IMR-90 (cell line): ENCODE measurements around the gene LRRC47. TPM values are rescaled to one million over a fixed set of nuclear protein-coding genes. Genes with fewer than 3 reads are reported as not detected.

Source experiments
- ATAC-seq: fragments of 200-7000 bp; cut with Tn5 transposase; 2 replicates; pipeline ENCODE4 v1.9.1; 2020; ENCODE audit warnings: low read depth, mild to moderate bottlenecking, moderate library complexity
- BruUV-seq: library from RNA; stranded (reverse); fragments of 400-500 nt; replicated peaks from 2 replicates; lab custom pipeline; 2021; lab: Mats Ljungman, UMichigan
- CTCF ChIA-PET: fragments of 300-600 bp; formaldehyde crosslinking; extraction: SDS; loops from one replicate; lab custom pipeline; 2021; ENCODE audit warnings: antibody characterized with exemption; lab: Yijun Ruan, JAX
- POLR2A ChIA-PET: fragments of 300-600 bp; sonication (Branson Sonifier 250); formaldehyde crosslinking; loops from one replicate; lab custom pipeline; 2022; ENCODE audit warnings: antibody characterized with exemption; ENCODE audit not compliant: unreplicated experiment; lab: Charles Lee
- DNase-seq: peaks from one replicate; pipeline ENCODE4 v3.0.0; 2013
- H2AFZ ChIP-seq: replicated peaks from 2 replicates; pipeline ENCODE3; 2013; ENCODE audit warnings: low read length, mild to moderate bottlenecking; ENCODE audit not compliant: poor library complexity
- H2AK5ac ChIP-seq: 2 replicates; pipeline ENCODE4 v1.6.1; 2013; ENCODE audit warnings: low read depth, low read length, inconsistent platforms
- H2AK9ac ChIP-seq: replicated peaks from 2 replicates; pipeline ENCODE3; 2013; ENCODE audit warnings: mild to moderate bottlenecking, low read depth, low read length, moderate library complexity; ENCODE audit not compliant: poor library complexity
- H2BK120ac ChIP-seq: 2 replicates; pipeline ENCODE4 v1.6.1; 2013; ENCODE audit warnings: low read depth, low read length, inconsistent platforms
- H2BK15ac ChIP-seq: 3 replicates; pipeline ENCODE4 v1.6.1; 2013; ENCODE audit warnings: low read depth, low read length, inconsistent platforms
- H2BK20ac ChIP-seq: 2 replicates; pipeline ENCODE4 v1.6.1; 2013; ENCODE audit warnings: low read depth, mild to moderate bottlenecking, inconsistent platforms, low read length, moderate library complexity
- H2BK5ac ChIP-seq: 2 replicates; pipeline ENCODE4 v1.6.1; 2013; ENCODE audit warnings: mild to moderate bottlenecking, low read depth, low read length, inconsistent platforms; ENCODE audit not compliant: poor library complexity, severe bottlenecking
- H3K14ac ChIP-seq: replicated peaks from 2 replicates; pipeline ENCODE4 v1.6.1; 2013; ENCODE audit warnings: low read depth, low read length, inconsistent platforms
- H3K18ac ChIP-seq: 2 replicates; pipeline ENCODE4 v1.6.1; 2013; ENCODE audit warnings: low read depth, low read length, control low read depth
- H3K23ac ChIP-seq: 2 replicates; pipeline ENCODE4 v1.6.1; 2013; ENCODE audit warnings: low read depth, low read length, inconsistent platforms
- H3K27ac ChIP-seq: 2 replicates; pipeline ENCODE4 v1.5.1; 2013; ENCODE audit warnings: mild to moderate bottlenecking, control low read depth, low read length; ENCODE audit not compliant: insufficient read depth
- H3K27me3 ChIP-seq: 2 replicates; pipeline ENCODE4 v1.6.1; 2013; ENCODE audit warnings: low read length; ENCODE audit not compliant: control insufficient read depth, insufficient read depth
- H3K36me3 ChIP-seq: 2 replicates; pipeline ENCODE4 v1.6.1; 2013; ENCODE audit warnings: low read length, mixed read lengths; ENCODE audit not compliant: control insufficient read depth, insufficient read depth
- H3K4ac ChIP-seq: 2 replicates; pipeline ENCODE4 v1.6.1; 2013; ENCODE audit warnings: low read depth, low read length, inconsistent platforms
- H3K4me1 ChIP-seq: 2 replicates; pipeline ENCODE4 v1.6.1; 2013; ENCODE audit warnings: low read length, mixed read lengths; ENCODE audit not compliant: control insufficient read depth, insufficient read depth
- H3K4me2 ChIP-seq: 2 replicates; pipeline ENCODE4 v1.6.1; 2013; ENCODE audit warnings: low read depth, mild to moderate bottlenecking, control low read depth, low read length, moderate library complexity
- H3K4me3 ChIP-seq: 2 replicates; pipeline ENCODE4 v1.5.1; 2013; ENCODE audit warnings: low read depth, mild to moderate bottlenecking, control low read depth, low read length, moderate library complexity; ENCODE audit not compliant: insufficient read depth
- H3K56ac ChIP-seq: 2 replicates; pipeline ENCODE4 v1.6.1; 2013; ENCODE audit warnings: low read length, inconsistent platforms; ENCODE audit not compliant: insufficient read depth; ENCODE audit errors: extremely low read depth
- H3K79me1 ChIP-seq, 2 experiments: 2 replicates each; pipeline ENCODE4 v1.6.1; 2013; ENCODE audit warnings: low read length in 2 of 2, inconsistent platforms in 1 of 2, low read depth in 1 of 2
- H3K9ac ChIP-seq: 2 replicates; pipeline ENCODE4 v1.6.1; 2013; ENCODE audit warnings: low read depth, low read length, control low read depth
- H3K9me1 ChIP-seq: 2 replicates; pipeline ENCODE4 v1.6.1; 2013; ENCODE audit warnings: low read length, inconsistent platforms; ENCODE audit not compliant: insufficient read depth
- H3K9me3 ChIP-seq: 2 replicates; pipeline ENCODE4 v1.6.1; 2013; ENCODE audit warnings: low read length; ENCODE audit not compliant: control insufficient read depth, insufficient read depth
- H4K20me1 ChIP-seq: 2 replicates; pipeline ENCODE4 v1.6.1; 2013; ENCODE audit warnings: low read length, inconsistent platforms; ENCODE audit not compliant: insufficient read depth
- H4K5ac ChIP-seq: 2 replicates; pipeline ENCODE4 v1.6.1; 2013; ENCODE audit warnings: mild to moderate bottlenecking, low read depth, low read length, control low read depth
- H4K8ac ChIP-seq, 2 experiments: 2 replicates each; pipeline ENCODE4 v1.6.1; 2013; ENCODE audit warnings: low read depth in 2 of 2, low read length in 2 of 2, control low read depth in 1 of 2, inconsistent platforms in 1 of 2
- H4K91ac ChIP-seq: 2 replicates; pipeline ENCODE4 v1.6.1; 2013; ENCODE audit warnings: low read depth, low read length, inconsistent platforms; ENCODE audit not compliant: insufficient read depth
- CEBPB ChIP-seq: IDR thresholded peaks from 2 replicates; pipeline ENCODE4 v1.6.1; 2012; ENCODE audit warnings: low read depth, low read length, improper control_type of control experiment
- CHD1 ChIP-seq: IDR thresholded peaks from 2 replicates; pipeline ENCODE4 v1.6.1; 2012; ENCODE audit warnings: low read depth, low read length, improper control_type of control experiment
- FOS ChIP-seq: fragments of 150-350 bp; IDR thresholded peaks from 2 replicates; pipeline ENCODE4 v1.6.1; 2016; ENCODE audit warnings: low read depth, low read length
- MAFK ChIP-seq: IDR thresholded peaks from 2 replicates; pipeline ENCODE4 v1.6.1; 2012; ENCODE audit warnings: low read depth, low read length, improper control_type of control experiment
- MAZ ChIP-seq: IDR thresholded peaks from 2 replicates; pipeline ENCODE4 v1.6.1; 2012; ENCODE audit warnings: low read depth, mild to moderate bottlenecking, low read length, improper control_type of control experiment, moderate library complexity, borderline replicate concordance
- MXI1 ChIP-seq: IDR thresholded peaks from 2 replicates; pipeline ENCODE4 v1.6.1; 2012; ENCODE audit warnings: low read depth, mild to moderate bottlenecking, low read length, moderate library complexity, borderline replicate concordance
- POLR2A ChIP-seq: IDR thresholded peaks from 2 replicates; pipeline ENCODE4 v1.6.1; 2012; ENCODE audit warnings: mild to moderate bottlenecking, low read depth, low read length
- RAD21 ChIP-seq: IDR thresholded peaks from 2 replicates; pipeline ENCODE4 v1.6.1; 2012; ENCODE audit warnings: low read length, improper control_type of control experiment
- RCOR1 ChIP-seq: IDR thresholded peaks from 2 replicates; pipeline ENCODE4 v1.6.1; 2012; ENCODE audit warnings: mild to moderate bottlenecking, low read length, improper control_type of control experiment; ENCODE audit not compliant: insufficient replicate concordance
- RFX5 ChIP-seq: IDR thresholded peaks from 2 replicates; pipeline ENCODE4 v1.8.0; 2012; ENCODE audit warnings: low read depth, mild to moderate bottlenecking, low read length, moderate library complexity
- SMC3 ChIP-seq: fragments of 150-350 bp; IDR thresholded peaks from 2 replicates; pipeline ENCODE4 v1.6.1; 2016; ENCODE audit warnings: low read depth, mild to moderate bottlenecking, antibody characterized with exemption, low read length, moderate library complexity
- WGBS, 2 experiments: methylation state at CpG; one replicate each; pipeline versions ENCODE4 v1.1.5 to v1.1.7; 2013; ENCODE audit warnings: missing lambda C conversion rate in 2 of 2; ENCODE audit not compliant: insufficient read length in 1 of 2; ENCODE audit errors: extremely low coverage in 2 of 2; 5-methylcytosine and 5-hydroxymethylcytosine counted together
- dilution Hi-C: fragments of 300-500 bp; cut with HindIII; formaldehyde crosslinking; loops from one replicate; pipeline ENCODE4 v1.14.3; 2018; ENCODE audit warnings: low sequenced_read_pairs; ENCODE audit not compliant: unreplicated experiment
- in situ Hi-C: fragments of 300-500 bp; cut with MboI; formaldehyde crosslinking; loops from 3 replicates; pipeline ENCODE4 v1.14.3; 2019; ENCODE audit warnings: low sequenced_read_pairs, inconsistent platforms, mixed read lengths
- intact Hi-C: fragments of 100-400 bp; cut with micrococcal nuclease; formaldehyde crosslinking; loops from 2 replicates; pipeline ENCODE4 v1.10.0; 2022
- polyA plus RNA-seq, 3 experiments: library from polyadenylated mRNA; depleted of rRNA; stranded (reverse); fragments of >200 nt; gene quantifications; 2 replicates each; pipeline ENCODE4 v1.2.3, GENCODE V29; 2012; ENCODE audit warnings: low replicate concordance in 1 of 3
- total RNA-seq: library from RNA; depleted of rRNA; stranded (reverse); fragments of >200 nt; gene quantifications from 2 replicates; pipeline ENCODE4 v1.2.3, GENCODE V29; 2012
- TF ChIP-seq, protein P1 (sequence below): conservative IDR thresholded peaks from 2 replicates; pipeline ENCODE4 v1.5.1; 2012; ENCODE audit warnings: mild to moderate bottlenecking, low read depth, low read length, improper control_type of control experiment
- TF ChIP-seq, protein P2 (sequence below): fragments of 150-350 bp; IDR thresholded peaks from 2 replicates; pipeline ENCODE4 v1.6.1; 2017; ENCODE audit warnings: mild to moderate bottlenecking, antibody characterized with exemption, low read length, low read depth

The LRRC47 gene
- total and polyA plus RNA-seq, 2 of the 4 experiments (the other 2 are of a cell fraction): 15.2 to 19.7 TPM

DNA sequence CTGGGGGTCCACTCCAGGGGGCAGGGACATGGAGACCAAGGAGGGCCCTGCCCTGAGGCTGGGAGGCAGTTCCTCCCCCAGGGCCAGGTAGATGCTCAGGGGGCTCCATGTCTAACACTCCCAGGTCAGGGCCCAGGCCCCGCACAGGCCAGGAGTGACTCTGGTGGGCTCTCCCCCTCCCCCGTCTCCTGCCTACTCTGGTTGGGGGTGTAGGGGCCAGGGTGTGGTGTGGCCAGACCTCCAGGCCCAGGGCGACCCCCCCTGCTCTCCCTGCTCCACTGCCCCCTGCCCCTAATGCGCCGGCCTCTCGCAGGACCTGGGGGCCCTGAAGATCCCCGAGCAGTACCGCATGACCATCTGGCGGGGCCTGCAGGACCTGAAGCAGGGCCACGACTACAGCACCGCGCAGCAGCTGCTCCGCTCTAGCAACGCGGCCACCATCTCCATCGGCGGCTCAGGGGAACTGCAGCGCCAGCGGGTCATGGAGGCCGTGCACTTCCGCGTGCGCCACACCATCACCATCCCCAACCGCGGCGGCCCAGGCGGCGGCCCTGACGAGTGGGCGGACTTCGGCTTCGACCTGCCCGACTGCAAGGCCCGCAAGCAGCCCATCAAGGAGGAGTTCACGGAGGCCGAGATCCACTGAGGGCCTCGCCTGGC, 63.7 kb downstream of the LRRC47 start:
- no TSS peak for BruUV-seq
- Histone ChIP-seq H4K91ac (no peak overlapping the region), H3K9ac (no peak overlapping the region), H3K4me1 (no peaks in the 10 kb centered on the region), H4K20me1 (no peaks in the 10 kb centered on the region), H2BK20ac (no peak overlapping the region), H3K79me1 (no peaks in the 10 kb centered on the region), H3K56ac (no peak overlapping the region), H3K4me3 (no peak overlapping the region), H3K27ac (no peak overlapping the region), H4K8ac (no peak overlapping the region), H3K23ac (no peak overlapping the region), H2AFZ (peak overlapping the region; percentile 51), H3K14ac (no peak overlapping the region), H3K36me3 (peaks cover 11% of the 10 kb centered on the region), H2BK5ac (no peak overlapping the region), H3K9me3 (no peaks in the 10 kb centered on the region), H3K9me1 (no peaks in the 10 kb centered on the region), H2AK9ac (no peak overlapping the region), H2BK15ac (no peak overlapping the region), H3K4ac (no peak overlapping the region), H3K18ac (no peak overlapping the region), H2BK120ac (no peak overlapping the region), H4K5ac (no peak overlapping the region), H3K4me2 (no peak overlapping the region; the same call in 1 of the 2 replicates), H2AK5ac (no peak overlapping the region), H3K27me3 (no peaks in the 10 kb centered on the region; the same call in 1 of the 2 replicates)
- intact Hi-C loops: no loop called here
- no peak for DNase-seq
- POLR2A ChIA-PET: no interaction called here
- in situ Hi-C loops: no loop called here
- 21% methylated on average over 11 of the region's 37 CpGs; no CpG with 5 or more reads in 1 of the 2 experiments for WGBS, 2 experiments
- TF ChIP-seq CEBPB: no peak
- no peak for TF ChIP-seq MAZ
- no peak for TF ChIP-seq RAD21
- no peak for TF ChIP-seq MXI1
- TF ChIP-seq MAFK: no peak
- TF ChIP-seq CHD1: no peak
- TF ChIP-seq RCOR1: no peak
- TF ChIP-seq, protein P1, sequence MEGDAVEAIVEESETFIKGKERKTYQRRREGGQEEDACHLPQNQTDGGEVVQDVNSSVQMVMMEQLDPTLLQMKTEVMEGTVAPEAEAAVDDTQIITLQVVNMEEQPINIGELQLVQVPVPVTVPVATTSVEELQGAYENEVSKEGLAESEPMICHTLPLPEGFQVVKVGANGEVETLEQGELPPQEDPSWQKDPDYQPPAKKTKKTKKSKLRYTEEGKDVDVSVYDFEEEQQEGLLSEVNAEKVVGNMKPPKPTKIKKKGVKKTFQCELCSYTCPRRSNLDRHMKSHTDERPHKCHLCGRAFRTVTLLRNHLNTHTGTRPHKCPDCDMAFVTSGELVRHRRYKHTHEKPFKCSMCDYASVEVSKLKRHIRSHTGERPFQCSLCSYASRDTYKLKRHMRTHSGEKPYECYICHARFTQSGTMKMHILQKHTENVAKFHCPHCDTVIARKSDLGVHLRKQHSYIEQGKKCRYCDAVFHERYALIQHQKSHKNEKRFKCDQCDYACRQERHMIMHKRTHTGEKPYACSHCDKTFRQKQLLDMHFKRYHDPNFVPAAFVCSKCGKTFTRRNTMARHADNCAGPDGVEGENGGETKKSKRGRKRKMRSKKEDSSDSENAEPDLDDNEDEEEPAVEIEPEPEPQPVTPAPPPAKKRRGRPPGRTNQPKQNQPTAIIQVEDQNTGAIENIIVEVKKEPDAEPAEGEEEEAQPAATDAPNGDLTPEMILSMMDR: no peak
- no peak for TF ChIP-seq FOS
- TF ChIP-seq, protein P2, sequence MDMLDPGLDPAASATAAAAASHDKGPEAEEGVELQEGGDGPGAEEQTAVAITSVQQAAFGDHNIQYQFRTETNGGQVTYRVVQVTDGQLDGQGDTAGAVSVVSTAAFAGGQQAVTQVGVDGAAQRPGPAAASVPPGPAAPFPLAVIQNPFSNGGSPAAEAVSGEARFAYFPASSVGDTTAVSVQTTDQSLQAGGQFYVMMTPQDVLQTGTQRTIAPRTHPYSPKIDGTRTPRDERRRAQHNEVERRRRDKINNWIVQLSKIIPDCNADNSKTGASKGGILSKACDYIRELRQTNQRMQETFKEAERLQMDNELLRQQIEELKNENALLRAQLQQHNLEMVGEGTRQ: no peak
- no peak for TF ChIP-seq SMC3
- TF ChIP-seq RFX5: no peak
- no peak for TF ChIP-seq POLR2A
- CTCF ChIA-PET: no interaction called here
- dilution Hi-C loops: no loop called here
- ATAC-seq: peak; percentile 51
